DND-41 (cell line): ENCODE results near the gene RABEPK.

Experiments used
- EZH2 ChIP-seq: IDR thresholded peaks from 3 replicates; pipeline ENCODE4 v1.6.1; 2012; ENCODE audit warnings: borderline replicate concordance, low read depth, mild to moderate bottlenecking, moderate library complexity, low read length, inconsistent platforms; ENCODE audit not compliant: severe bottlenecking
- TF ChIP-seq, protein P1 (sequence below): IDR thresholded peaks from 2 replicates; pipeline ENCODE4 v1.5.1; 2012; ENCODE audit warnings: borderline replicate concordance, low read length, moderate library complexity, mild to moderate bottlenecking; ENCODE audit not compliant: poor library complexity, severe bottlenecking; ENCODE audit errors: extremely low read depth

DNA sequence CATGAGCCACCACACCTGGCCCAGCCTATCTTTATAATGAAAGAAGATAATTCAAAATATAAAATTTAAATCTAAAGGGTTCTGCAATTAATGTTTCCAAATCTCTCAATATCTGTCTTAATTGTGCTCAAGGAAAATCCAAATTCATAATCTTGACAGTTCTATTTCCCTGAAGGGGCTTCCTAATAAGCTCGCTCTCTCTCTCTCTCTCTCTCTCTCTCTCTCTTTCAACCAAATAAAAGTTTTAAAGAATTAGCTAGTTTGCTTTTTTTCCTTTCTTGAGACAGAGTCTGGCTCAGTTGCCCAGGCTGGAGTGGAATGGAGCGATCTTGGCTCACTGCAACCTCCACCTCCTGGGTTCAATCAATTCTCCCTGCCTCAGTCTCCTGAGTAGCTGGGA is 43.8 kb upstream of the RABEPK start:
- TF ChIP-seq, protein P1, sequence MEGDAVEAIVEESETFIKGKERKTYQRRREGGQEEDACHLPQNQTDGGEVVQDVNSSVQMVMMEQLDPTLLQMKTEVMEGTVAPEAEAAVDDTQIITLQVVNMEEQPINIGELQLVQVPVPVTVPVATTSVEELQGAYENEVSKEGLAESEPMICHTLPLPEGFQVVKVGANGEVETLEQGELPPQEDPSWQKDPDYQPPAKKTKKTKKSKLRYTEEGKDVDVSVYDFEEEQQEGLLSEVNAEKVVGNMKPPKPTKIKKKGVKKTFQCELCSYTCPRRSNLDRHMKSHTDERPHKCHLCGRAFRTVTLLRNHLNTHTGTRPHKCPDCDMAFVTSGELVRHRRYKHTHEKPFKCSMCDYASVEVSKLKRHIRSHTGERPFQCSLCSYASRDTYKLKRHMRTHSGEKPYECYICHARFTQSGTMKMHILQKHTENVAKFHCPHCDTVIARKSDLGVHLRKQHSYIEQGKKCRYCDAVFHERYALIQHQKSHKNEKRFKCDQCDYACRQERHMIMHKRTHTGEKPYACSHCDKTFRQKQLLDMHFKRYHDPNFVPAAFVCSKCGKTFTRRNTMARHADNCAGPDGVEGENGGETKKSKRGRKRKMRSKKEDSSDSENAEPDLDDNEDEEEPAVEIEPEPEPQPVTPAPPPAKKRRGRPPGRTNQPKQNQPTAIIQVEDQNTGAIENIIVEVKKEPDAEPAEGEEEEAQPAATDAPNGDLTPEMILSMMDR, result no peak
- TF ChIP-seq EZH2, result no peak
